GM18907 (cell line): ENCODE results near the gene NUDT17.

Source experiments
- ATAC-seq: cut with Tn5 transposase; IDR thresholded peaks from one replicate; pipeline ENCODE4 v1.9.1; 2021; ENCODE audit warnings: mild to moderate bottlenecking, moderate library complexity; ENCODE audit not compliant: unreplicated experiment

NUDT17 gene

DNA sequence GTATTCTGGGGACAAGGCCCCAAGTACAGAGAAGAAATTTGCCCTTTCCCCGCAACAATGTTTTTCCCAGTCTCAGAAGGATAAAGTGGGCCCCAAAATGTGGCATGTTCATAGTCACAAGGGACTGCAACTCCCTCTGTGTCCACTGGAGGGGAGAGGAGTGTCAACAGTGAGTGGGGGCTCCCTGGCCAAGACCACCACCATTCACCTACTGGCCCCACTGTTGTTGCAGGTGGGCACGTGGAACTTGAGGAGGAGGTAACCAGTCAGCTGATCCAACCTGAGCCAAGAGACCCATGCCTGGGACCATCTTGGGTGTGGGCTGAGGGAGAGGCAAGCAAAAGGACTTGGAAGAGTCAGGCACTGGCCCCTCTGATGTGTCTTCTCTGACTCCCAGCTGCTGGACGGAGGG, 777 bp downstream of the NUDT17 start:
- ATAC-seq = no peak

DNA sequence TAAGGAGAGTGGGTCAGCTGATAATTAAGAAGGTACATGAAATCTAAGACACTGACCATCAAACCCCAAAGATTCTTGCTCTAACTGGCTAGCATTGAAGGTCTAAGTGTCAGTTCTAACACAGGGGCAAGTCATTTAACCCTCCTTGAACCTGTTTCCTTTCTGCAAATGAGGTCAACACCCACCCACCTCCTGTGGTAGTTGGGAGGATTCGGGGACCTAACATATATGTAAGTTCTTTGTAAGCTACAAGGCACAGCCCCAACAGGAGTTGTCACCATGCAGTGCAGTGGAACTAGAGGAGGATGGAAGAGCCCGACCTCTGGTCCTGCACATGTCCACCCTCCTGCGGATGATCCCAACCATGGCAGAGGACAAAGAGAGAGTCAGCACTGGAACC, 2.4 kb downstream of the NUDT17 start:
- no peak for ATAC-seq

DNA sequence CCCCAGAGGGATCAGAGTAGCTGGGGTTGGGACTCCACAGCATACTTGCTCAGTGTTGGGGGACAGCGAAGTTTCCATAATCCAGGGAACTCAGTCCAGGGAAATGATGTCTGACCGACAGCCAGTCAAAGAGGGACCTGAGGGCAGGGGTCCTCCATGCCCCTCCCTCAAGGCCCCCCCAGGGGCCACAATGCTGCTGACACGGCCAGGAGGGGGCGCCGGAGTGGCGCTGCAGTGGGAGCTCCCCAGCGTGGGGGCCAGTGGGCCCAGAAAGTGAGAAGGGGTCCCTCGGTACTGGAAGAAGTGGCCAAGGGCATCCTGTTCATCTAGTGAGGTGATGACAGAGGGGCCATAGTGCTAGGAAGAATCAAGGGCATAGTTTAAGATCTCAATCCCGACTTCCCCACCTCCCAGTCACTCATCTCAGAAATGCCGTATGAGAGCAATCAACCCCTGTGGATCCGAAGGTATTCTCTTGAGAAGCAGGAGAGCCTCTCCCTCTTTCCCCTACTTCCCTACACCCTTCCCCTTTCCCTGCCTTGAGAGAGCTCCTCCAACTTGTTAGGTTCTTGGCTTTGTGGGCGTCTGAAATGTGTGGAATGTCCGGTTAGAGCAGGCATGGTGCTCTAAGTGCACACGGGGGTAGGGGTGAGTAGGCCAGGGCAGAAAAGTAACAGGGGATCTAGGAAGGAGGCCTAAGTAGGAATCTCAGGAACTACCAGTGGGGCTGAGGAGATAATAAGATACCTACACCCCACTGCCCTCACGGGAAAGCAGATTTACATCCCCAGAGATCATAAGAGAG, 4.1 kb downstream of the NUDT17 start:
- ATAC-seq = no peak

DNA sequence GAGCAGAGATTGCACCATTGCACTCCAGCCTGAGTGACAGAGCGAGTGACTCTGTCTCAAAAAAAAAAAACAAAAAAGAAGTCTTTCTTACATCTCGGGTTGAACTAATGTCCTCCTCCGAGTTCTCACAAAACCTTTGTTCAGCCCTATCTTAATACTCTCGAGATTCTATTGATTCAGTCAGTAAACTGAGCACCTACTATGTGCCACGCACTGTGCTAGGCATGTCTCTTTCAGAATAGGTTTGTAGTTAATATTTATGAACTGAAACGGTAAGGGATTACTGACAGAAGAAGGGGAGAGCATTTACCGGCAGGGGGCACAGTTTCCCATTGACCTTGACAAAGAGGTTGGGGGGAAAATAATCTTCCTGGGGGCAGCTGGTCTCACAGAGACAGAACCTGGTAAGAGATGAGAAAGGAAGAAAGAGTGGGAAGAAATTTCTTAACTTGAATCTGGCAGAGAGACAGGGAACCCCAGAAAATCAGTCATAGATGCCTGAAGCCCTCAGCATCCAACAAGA, 10.1 kb downstream of the NUDT17 start:
- no peak for ATAC-seq

DNA sequence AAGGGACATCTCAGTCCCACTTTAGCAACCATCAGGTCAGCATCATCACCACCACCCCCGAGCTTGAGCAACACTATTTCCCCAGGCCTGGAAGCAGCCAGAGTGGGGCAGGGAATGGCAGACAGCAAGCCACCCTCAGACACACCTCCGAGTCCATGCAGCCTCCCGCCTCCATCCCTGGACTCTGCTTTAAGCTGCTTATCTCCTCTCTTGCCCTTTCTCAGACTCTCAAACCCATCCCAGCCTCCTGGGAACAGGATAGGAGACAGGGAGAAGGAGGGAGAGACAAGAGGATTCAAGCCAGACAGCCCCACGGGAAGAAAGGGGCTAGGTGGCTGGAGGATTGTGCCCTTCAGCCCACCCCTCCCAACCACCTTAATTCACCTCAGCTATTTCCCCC, 11.7 kb downstream of the NUDT17 start:
- no peak for ATAC-seq

DNA sequence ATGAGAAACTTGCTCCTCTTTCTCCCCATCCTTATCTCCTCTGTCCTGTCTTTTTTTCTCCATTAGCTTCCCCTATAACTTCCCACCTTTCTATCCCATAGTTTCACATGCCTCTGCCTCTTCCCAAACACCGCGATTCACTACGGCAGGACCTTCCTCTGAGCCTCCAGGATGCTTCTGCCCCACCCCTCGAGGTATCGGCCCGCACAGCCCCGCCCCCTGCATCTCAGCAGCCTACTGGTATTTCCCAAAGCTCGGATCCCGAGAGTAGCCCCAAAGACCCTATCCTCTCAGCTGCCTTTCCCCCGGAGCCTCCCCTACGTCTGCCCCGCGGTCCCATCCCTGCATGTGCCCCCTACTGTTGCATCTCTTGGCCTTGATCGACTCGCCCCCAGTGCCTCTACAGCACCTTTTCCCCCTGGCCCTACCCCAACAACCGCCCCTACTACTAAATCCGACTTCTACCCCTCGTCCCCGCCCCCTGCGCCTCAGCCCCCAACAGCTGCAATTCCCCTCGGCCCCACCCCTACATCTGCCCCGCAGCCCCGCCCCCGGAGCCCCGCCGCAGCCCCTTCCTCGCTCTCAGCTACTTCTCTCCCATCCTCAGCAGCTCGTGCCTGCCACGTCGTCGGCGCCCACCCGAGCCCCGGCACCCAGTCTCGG, 12.9 kb downstream of the NUDT17 start:
- no peak for ATAC-seq

DNA sequence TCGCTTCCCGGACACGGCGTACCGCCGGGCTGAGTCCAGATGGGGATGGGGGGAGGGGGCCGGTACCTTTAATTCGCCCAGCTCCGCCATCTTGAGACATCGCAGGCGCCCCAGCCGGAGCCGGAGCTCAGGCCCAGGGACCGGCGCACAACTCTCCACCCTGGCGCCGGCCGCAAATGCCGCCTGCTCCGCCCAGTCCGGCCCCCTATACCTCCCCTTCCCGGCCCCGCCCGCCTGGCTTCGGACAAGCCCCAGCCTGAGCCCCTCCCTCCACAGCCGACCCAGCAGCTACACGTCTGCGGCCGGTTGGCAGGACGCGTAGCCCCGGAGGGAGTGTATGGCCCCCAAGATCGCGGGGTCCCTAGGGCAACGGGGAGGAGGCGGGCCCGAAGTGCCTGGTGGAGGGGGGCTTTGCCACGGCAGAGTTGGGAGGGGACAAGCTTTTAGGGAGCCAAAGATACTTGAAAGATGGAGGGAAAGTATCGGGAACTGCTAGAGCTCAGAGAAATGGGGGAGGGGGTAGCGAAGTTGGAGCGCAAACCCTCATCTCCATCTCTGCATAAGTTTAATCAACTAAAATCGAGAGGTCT, 13.6 kb downstream of the NUDT17 start, which contains the start of gene PIAS3:
Gene PIAS3 (minus strand): TSS at position 181 of the 590 bp plus-strand sequence. CDS start 91 bp downstream, at position 90.
- ATAC-seq = peak; percentile 83

DNA sequence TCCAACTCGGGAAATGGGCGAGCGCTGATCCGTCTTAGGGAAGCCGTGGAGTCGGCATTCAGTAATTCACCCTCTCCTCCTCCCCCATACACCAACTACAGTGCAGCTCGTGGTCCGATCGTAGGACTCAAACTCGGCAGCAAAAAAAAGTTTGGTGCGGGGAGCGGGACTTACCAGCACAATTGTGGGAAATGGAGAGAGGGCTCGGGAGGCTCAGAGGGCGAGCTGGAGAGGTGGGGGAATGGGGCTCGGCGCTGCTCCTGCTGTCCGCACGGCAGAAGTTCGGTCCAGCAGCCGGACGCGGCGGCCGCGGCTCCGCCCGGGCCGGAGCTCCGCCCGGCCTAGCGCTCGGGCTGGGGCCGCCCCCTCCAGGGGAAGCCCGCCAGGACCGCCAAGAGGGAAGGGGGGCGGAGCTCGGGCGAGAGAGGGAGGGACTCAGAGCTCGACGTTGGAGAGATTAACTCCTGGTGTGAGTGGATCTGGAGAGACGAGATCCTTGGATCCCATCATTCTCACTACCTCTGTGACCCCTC, 14.1 kb downstream of the NUDT17 start:
- peak; percentile 72 for ATAC-seq

DNA sequence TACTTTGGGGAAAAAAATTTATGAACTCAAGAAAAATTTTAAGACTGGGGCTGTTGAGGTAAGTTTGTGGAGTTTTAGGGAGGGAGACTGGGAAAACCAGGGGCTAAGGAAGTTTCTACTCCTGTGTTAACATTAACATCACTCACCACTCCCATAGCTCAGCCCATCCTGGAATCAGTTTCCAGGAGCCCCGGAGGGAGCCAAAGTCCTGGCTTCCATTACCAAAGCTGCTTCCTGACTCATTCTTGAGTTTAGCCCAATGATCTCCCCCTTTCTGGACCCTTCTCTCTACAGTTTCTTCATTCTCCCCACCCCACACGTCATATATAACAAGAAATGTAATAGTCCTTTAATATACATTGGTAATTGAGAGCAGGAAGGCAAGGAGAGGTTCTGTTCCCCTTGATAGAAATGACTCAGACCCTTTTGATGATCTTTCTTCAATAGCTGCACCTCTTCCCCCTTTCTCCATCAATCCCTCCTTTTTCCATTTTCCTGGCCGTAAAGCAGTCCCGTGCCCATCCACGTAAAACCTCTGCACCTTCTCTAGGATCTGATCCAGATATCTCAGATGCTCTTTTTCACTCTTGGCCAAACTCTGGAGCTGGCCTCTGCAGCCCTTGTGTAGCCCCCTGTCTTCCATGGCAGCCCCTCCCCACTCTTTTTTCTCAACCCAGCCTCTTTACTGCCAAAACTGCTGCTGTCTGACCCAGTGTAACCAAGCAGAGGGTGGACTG, 18.0 kb downstream of the NUDT17 start:
- ATAC-seq = no peak

DNA sequence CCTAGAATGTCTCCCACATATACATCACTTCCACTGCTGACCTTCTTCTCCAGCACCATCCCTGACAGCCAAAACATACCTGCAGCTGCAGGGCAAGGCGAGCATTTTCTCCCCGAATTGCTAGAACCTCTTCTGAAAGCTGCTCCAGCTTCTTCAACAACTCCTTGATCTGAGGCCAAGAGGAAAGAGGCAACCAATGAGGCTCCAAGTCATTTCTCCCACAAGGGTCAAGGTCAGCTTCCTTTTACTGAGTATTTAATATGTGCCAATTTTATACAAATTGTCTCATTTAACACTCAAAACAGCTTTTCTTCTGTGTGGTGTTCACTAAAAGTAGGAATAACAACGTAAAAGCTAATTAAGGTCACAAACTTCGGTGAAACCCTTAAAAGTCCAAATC, 22.8 kb downstream of the NUDT17 start:
- ATAC-seq = no peak

DNA sequence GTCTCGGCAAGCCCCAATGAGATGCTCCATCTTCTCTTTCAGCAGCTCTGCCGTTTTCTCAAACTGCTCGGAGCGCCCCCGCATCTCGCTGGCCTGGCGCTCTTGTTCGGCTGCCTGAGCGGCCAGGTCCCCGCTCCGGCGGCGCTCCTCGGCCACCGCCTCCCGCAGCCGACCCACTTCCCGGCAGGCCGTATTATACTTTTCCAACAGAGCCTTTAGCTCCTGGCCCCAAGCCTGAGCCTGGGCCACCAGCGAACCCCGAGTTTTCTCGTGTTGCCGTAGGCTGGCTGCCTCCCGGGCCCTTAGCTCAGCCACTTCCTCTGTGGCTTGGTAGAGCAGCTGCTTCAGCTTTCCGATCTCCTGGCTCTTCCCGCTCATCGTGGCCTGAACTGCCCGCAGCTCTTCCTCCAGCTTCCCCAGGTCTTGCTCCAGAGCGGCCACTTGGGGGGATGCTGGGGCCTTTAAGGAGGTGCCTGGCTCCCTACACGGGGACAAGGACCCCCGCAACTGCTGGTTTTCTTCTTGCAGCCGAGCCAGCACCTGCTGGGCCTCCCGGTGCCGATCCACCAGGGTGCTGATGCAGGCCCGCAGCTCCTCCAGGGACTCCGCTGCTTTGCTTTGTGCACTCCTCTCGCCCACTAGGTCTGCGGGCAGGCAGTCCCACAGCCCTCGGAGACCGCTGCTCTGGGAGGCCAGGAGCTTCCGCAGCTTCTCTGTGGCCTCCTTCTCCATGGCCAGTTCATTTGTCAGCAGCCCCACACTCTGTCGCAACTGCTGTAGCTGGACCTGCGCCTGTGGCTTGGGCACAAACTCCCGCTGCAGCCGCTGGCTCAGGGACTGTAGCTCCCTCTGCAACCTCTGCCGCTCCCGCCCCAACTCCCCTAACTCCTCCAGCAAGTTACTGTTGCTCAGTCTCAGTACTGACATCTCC, 26.8 kb downstream of the NUDT17 start:
- peak; percentile 56 for ATAC-seq

DNA sequence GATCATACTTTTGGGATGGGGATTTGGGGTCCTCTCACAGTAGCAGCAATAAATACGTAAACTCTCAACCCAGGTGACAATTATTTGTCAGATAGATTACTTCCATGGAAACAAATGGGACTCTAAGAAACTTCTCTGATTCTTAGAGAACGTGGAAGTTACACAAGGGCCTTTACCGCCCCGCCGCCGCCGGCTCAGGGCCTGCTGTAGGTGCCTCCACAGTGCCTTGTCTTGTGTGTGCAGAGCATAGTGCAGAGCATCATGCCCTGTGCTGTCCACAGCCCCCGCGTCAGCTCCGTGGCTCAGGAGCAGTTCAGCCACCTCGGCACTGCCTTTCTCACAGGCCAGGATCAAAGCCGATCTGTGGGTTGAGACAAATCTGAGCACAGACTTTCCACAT, 29.2 kb downstream of the NUDT17 start:
- no peak for ATAC-seq

DNA sequence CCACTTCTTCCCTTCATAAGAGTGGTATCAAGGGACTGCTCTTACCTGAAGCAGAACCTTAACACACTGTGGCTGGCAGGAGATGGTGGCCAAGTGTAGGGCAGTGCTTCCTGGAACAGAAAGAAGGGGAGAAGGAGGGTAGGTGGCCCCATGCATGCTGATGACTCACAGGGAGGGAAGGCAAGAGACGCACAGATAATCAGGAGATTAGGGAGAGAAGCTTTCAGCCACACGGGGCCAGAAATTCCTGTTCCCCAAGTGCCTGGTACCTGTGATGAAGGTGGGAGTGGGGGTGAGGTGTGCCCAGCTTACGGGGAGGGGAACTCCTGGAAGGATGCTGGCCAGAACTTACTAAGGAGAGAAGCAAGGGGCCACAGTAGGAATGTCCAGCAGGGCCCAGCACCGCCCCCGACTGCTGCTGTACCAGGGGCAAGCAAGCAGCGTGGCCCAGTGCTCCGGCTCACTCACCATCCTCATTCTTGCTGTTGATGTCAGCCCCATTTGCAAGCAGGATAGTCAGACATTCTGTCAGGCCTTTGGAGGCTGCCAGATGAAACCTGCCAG, 32.6 kb downstream of the NUDT17 start:
- no peak for ATAC-seq

DNA sequence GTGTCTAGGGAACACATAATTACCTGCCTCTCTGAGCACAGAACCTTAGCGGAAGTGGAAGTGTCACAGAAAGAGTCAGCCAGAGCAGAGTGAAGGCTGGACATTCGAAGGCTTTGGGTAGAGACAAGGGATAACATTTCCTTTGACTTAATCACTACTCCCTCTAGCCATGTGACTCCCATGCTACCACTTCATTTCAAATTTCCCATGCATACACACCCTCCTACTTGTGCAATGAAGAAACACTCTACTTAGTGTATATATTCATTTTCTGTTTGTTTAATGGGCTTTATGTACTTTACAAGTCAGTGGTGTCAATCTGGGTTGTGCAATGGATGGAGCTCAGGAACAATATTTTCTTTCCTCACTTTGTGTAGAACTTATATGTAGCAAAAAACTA, 33.3 kb downstream of the NUDT17 start:
- ATAC-seq = no peak

DNA sequence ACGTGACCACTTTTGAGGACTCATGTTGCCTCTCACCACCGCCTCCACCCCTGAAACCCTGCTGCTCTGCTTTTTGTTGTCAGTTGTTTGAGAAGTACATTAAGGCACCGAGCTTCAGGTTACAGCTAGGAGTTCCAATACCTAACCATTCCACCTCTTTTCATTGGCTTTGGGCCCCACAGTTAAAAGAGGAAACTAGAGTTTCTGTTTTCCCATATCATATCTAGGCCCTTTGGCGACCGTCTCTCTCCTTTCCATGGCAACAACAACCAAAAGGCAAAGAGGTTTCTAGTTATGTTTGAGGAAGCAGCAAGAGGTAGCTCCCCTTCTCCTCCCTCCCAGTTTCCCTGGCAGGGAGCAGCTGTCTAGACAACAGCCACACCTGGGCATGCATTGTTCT, 34.3 kb downstream of the NUDT17 start:
- no peak for ATAC-seq

DNA sequence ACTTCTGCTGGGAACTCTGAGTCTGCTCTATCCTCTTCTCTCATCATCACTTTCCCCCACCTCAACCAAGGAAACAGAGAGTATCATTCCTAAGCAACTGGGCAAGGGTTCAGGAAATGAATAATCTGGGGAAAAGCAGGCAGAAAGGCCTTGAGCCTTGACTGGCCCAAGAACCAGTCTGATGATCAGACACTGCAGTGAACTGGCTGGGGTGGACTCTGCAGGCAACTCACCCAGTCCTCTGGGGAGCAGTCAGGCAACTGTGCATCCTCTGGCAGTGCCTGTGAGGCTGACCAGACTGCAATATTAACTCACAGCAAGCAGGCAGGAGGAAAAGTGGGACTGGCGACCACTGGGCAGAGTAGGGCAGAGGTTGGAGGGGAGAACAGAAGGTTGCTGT, 39.2 kb downstream of the NUDT17 start:
- ATAC-seq = no peak

DNA sequence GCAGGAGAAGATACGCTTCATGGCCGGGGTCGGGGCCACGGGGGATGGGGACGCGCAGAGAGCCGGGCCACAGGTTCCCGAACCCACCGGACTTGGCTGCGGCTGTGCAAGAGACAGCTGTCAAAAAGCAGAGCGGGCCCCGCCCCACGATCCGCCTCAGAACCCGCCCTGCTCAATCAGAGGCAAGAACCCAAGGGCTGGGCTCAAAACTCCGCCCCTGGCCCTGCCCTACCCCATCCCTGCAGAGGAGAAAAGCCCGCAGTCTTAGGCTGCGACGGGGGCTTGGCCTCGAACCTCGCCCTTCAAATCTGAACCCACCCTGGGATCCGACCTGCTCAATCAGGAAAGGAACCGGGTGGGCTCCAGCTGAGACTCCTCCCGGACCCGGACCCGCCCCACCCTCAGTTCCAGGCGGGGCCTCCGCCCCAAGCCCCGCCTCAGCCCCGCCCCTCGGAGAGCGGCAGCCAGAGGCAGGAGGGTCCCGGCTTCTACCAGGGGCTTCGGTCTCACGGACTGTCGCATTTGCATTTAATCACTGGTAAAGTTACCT, 40.4 kb downstream of the NUDT17 start, which contains the start of gene ANKRD35:
Gene ANKRD35 (minus strand): TSS at position 129 of the 550 bp plus-strand sequence. CDS start 108 bp downstream, at position 21.
- ATAC-seq = peak; percentile 99

DNA sequence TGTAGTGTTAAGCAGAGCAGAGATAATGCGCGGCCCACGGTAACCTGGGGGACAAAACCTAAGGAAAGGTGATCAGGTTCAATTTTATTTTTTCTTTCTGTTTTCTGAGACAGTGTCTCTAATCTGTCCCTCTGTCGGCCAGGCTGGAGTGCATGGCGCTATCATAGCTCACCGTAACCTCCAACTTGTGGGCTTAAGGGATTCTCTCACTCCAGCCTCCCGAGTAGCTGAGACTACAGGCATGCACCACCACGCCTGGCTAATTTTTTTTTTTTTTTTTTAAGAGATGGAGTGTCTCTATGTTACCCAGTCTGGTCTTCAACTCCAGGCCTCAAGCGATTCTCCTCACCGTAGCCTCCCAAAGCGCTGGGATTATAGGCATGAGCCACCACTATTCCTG, 41.0 kb downstream of the NUDT17 start:
- no peak for ATAC-seq

DNA sequence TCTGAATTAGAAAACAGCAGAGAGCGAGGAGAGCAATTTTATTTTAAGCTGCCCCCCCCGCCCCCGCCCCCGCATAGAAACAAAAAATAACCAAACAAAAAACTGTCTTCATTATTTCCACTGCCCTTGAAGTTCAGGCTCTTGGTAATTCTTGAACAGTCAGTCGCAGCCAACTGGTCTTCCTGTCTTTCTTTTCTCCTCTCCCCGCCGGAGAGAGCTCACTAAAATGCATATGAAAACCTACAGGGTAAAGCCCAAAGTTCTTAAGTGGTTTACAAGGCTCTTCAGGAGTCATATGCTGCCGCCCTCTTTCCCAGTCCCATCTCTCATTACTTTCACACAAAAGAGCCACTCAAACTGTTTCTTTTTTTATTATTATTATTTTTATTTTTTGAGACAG, 41.4 kb downstream of the NUDT17 start:
- ATAC-seq = no peak
